ENCODE results near the gene PYM1.
A peak's percentile ranks its signal among the peaks of the same experiment; 100 is the strongest.

The PYM1 gene

DNA sequence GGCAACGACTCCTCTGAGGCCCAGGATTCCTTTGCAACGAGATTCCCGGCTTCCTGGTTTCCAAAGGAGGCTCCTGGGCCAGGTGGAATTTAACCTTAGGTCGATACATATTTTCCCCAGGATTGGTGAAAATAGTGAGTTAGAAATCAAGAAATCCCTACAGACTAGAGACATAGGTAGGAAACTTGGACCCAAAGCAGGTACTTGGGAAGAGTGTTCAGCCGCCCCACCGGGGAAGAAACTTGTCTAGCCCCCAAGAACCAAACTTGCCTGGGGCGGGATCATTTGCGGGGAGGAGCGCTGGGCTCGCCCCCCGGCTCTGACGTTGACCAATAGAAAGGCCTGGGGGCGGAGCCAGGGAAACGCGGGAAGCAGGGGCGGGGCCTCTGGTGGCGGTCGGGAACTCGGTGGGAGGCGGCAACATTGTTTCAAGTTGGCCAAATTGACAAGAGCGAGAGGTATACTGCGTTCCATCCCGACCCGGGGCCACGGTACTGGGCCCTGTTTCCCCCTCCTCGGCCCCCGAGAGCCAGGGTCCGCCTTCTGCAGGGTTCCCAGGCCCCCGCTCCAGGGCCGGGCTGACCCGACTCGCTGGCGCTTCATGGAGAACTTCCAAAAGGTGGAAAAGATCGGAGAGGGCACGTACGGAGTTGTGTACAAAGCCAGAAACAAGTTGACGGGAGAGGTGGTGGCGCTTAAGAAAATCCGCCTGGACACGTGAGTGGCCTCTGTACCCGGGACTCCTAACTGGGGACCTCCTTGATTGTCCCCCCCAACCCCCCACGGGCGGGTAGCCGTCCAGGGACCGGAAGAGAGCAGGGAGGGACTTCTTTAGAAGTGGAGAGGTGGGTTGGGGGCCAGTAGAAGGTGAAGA lies 39.0 kb upstream of the PYM1 start, which contains the start of gene CDK2:
TSS of gene CDK2 (plus strand) at position 423 of the 874 bp plus-strand sequence. CDS start at position 602, 179 bp downstream.
- TF ChIP-seq PAX5 (IDR thresholded peaks at IDR 0.05; ENCODE audit: insufficient read depth, low read length, severe bottlenecking) (no peak), POLR2A (IDR thresholded peaks at IDR 0.05; ENCODE audit: low read depth, low read length) (peak; percentile 70), POLR2AphosphoS5 (IDR thresholded peaks at IDR 0.05; ENCODE audit: low read depth, low read length) (peak; percentile 56; the same call in 1 of the 2 replicates)
- peak; percentile 73 for DNase-seq (ENCODE audit: insufficient read length, low spot score)
- FAIRE-seq = peak; percentile 26

DNA sequence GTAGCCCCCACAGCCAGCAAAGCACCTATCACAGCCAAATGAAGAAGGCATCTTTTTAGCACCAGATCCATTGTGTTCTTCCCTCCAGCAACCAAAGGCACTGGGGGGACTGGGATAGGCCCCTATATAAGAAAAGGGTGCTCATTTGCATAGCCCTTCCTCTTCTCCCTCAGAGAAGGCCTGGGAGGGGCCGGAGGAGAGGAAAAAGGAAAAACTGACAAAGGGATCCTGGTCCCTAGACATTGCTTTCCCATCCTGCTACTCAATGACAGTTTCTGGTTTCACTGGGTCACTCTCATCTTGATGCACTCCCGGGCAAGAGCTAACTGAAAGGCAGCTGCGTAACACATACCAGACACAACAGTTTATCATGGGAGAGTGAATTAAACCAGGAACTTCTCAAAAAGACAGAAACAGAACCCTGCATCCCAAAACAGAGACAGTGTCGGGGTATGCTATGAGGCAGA lies 38.3 kb upstream of the PYM1 start, which contains the start of gene PMEL:
TSS of gene PMEL (minus strand) at position 102 of the 467 bp plus-strand sequence. CDS start at position 71, 31 bp downstream.
- no peak for DNase-seq (ENCODE audit: insufficient read length, low spot score)
- peak; percentile 20 for FAIRE-seq
- TF ChIP-seq SPI1 (IDR thresholded peaks at IDR 0.05; ENCODE audit: low read depth, low read length) = no peak
- no peak for TF ChIP-seq TAF1 (IDR thresholded peaks at IDR 0.05; ENCODE audit: low read depth, low read length)
- no peak for TF ChIP-seq POU2F2 (IDR thresholded peaks at IDR 0.05; ENCODE audit: low read depth, low read length)
- TF ChIP-seq POLR2A (IDR thresholded peaks at IDR 0.05; ENCODE audit: low read depth, low read length) = no peak
- no peak for TF ChIP-seq PAX5 (IDR thresholded peaks at IDR 0.05; ENCODE audit: insufficient read depth, low read length, severe bottlenecking)
- TF ChIP-seq POLR2AphosphoS5 (IDR thresholded peaks at IDR 0.05; ENCODE audit: low read depth, low read length) = no peak

DNA sequence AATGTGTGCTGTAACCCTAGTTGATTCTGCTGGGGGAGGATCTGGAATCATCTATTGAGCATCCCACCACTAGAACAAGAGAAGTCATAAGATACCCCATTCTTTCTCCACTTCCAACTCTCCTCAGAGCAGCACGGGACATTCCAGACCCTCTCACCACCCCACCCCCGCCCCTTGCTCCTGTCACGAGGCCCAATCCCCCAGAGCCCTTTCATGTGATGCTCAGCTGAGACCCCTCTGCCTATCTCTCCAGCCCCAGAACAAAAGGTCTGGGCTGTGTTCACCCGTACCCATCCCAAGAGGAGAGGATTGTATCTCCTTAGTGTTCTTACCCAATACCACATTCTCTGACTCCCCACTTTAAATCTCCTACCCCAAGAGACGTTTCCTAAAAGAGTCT lies 37.5 kb upstream of the PYM1 start:
- TF ChIP-seq SPI1 (IDR thresholded peaks at IDR 0.05; ENCODE audit: low read depth, low read length) = no peak
- TF ChIP-seq POU2F2 (IDR thresholded peaks at IDR 0.05; ENCODE audit: low read depth, low read length) = no peak
- no peak for TF ChIP-seq PAX5 (IDR thresholded peaks at IDR 0.05; ENCODE audit: insufficient read depth, low read length, severe bottlenecking)
- no peak for TF ChIP-seq POLR2AphosphoS5 (IDR thresholded peaks at IDR 0.05; ENCODE audit: low read depth, low read length)
- no peak for TF ChIP-seq POLR2A (IDR thresholded peaks at IDR 0.05; ENCODE audit: low read depth, low read length)
- TF ChIP-seq TAF1 (IDR thresholded peaks at IDR 0.05; ENCODE audit: low read depth, low read length) = no peak
- DNase-seq (ENCODE audit: insufficient read length, low spot score) = no peak
- FAIRE-seq = no peak

DNA sequence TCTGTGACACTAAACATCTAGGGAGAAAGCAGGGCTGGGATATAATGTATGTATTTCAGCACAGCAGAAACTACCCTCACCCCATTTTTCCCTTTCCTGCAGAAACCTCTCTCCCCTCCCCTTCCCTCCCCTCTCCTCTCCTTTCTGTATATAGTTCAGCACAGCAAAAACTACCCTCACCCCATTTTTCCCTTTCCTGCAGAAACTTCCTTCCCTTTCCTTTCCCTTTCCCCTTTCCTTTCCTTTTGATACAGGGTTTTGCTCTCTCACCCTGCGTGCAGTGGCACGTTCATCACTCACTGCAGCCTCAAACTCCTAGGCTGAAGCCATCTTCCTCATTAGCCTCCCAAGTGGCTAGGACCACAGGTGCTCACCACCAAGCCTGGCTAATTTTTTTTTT lies 36.1 kb upstream of the PYM1 start:
- TF ChIP-seq POLR2A (IDR thresholded peaks at IDR 0.05; ENCODE audit: low read depth, low read length) = no peak
- TF ChIP-seq POU2F2 (IDR thresholded peaks at IDR 0.05; ENCODE audit: low read depth, low read length) = no peak
- FAIRE-seq (no peak), DNase-seq (ENCODE audit: insufficient read length, low spot score) (no peak)

DNA sequence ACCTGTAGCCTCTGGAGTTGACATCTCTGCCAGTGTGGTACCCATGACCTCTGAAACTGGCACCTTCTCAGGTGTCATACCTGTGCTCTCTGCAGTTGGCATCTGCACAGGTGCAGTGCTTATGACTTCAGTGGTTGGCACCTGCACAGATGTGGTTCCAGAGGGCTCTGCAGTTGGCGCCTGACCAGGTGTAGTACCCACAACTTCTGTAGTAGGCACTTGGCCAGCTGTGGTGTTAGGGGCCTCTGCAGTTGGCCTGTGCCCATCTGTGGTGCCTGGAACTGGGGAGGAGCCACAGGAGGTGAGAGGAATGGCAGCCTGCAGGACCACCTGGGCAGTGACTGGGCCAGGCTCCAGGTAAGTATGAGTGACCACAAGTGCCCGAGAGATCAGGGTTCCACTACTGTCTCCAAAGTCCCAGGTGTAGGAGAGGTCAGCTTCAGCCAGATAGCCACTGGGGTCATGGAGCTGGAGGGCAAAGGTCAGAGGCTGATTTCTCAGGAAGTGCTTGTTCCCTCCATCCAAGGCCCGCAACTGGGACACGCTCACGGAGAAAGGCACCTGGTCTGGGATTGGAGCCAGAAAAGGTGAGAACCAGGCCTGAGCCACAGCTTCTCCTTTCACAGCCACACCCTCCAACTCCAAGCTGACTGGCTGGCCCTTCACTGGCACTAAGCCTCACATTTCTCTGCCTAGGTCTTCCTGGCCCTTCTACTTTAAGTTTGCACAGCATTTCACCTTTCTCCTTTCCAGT lies 29.6 kb upstream of the PYM1 start:
- FAIRE-seq (no peak), DNase-seq (ENCODE audit: insufficient read length, low spot score) (no peak)
- TF ChIP-seq SPI1 (IDR thresholded peaks at IDR 0.05; ENCODE audit: low read depth, low read length) (no peak), POLR2A (IDR thresholded peaks at IDR 0.05; ENCODE audit: low read depth, low read length) (no peak), POLR2AphosphoS5 (IDR thresholded peaks at IDR 0.05; ENCODE audit: low read depth, low read length) (no peak)

DNA sequence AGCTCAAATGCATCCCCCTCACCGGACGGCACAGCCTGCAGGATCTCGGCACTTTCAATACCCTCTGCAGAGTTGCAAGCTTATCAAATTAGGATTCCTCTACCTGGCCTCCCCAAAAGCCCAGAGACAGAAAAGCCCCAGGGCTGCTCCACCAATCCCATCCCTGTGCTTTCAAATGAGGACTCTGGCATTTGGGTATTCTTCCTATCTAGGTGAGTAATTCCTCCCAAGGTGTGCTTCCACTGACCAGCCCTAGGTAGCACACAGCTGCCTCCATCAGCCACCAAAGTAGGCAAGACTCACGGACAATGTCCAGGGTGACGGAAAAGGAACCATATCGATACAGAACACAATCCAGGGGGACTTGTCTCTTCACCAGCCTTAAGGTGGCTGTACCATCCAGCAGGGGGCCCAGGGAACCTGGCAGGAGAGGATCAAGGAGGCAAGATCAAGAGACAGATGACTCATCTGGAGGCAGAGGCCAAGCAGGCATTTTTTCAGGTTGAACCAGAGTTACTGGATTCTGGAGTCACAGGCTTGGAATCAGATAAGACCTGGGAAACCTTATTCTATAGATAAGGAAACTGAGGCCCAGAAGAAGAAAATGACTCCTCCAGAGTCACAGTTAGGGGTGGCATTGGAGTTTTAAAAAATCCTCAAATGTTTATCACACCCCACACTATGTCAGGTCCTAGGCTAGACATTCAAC lies 28.3 kb upstream of the PYM1 start:
- FAIRE-seq = no peak
- DNase-seq (ENCODE audit: insufficient read length, low spot score) = no peak
- no peak for TF ChIP-seq PAX5 (IDR thresholded peaks at IDR 0.05; ENCODE audit: insufficient read depth, low read length, severe bottlenecking)
- no peak for TF ChIP-seq POLR2A (IDR thresholded peaks at IDR 0.05; ENCODE audit: low read depth, low read length)
- TF ChIP-seq POLR2AphosphoS5 (IDR thresholded peaks at IDR 0.05; ENCODE audit: low read depth, low read length) = no peak
- TF ChIP-seq POU2F2 (IDR thresholded peaks at IDR 0.05; ENCODE audit: low read depth, low read length) = no peak
- TF ChIP-seq TAF1 (IDR thresholded peaks at IDR 0.05; ENCODE audit: low read depth, low read length) = no peak
- no peak for TF ChIP-seq SPI1 (IDR thresholded peaks at IDR 0.05; ENCODE audit: low read depth, low read length)

DNA sequence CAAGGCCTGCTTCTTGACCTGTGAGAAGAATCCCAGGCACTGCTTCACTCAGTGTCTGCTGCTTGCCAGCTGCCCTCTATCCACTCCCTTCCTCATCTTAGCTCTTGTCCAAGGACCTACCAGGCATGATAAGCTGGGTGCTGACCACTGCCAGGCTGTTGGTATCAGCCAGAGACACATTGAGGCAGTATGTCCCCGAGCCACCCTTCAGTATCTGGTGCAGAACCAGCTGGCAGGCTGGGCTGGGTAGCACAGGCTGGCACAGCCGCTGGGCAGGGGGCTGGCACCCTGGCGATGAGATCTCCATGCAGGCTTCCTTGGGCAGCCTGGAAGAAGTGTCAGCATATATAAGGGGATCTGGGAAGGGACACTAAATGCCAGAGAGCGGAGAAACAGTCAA lies 27.6 kb upstream of the PYM1 start:
- TF ChIP-seq POLR2AphosphoS5 (IDR thresholded peaks at IDR 0.05; ENCODE audit: low read depth, low read length) (no peak), TAF1 (IDR thresholded peaks at IDR 0.05; ENCODE audit: low read depth, low read length) (no peak), POLR2A (IDR thresholded peaks at IDR 0.05; ENCODE audit: low read depth, low read length) (no peak), POU2F2 (IDR thresholded peaks at IDR 0.05; ENCODE audit: low read depth, low read length) (no peak), SPI1 (IDR thresholded peaks at IDR 0.05; ENCODE audit: low read depth, low read length) (no peak), PAX5 (IDR thresholded peaks at IDR 0.05; ENCODE audit: insufficient read depth, low read length, severe bottlenecking) (no peak)
- FAIRE-seq = no peak

DNA sequence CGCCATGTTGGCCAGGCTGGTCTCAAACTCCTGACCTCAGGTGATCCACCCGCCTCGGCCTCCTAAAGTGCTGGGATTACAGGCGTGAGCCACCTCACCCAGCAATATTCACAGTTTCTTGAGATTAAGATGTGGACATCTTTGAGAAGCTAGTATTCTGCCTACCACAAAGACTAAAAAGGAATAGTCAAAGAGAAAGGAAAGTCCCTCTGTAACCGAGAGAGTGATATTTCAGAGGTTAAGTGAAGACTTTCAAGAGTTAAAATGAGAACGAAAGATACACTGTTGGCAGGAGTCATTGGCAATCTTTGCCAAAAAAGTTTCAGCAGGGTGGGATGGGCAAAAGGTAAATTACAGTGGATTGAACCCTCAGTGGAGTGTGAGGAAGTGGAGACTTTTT lies 18.9 kb upstream of the PYM1 start:
- DNase-seq (ENCODE audit: insufficient read length, low spot score) (no peak), FAIRE-seq (no peak)
- TF ChIP-seq TAF1 (IDR thresholded peaks at IDR 0.05; ENCODE audit: low read depth, low read length) (no peak), PAX5 (IDR thresholded peaks at IDR 0.05; ENCODE audit: insufficient read depth, low read length, severe bottlenecking) (no peak), POLR2AphosphoS5 (IDR thresholded peaks at IDR 0.05; ENCODE audit: low read depth, low read length) (no peak)

More for the DNA sequence above, 27.6 kb upstream of the PYM1 start:
- DNase-seq (ENCODE audit: insufficient read length, low spot score) = no peak

DNA sequence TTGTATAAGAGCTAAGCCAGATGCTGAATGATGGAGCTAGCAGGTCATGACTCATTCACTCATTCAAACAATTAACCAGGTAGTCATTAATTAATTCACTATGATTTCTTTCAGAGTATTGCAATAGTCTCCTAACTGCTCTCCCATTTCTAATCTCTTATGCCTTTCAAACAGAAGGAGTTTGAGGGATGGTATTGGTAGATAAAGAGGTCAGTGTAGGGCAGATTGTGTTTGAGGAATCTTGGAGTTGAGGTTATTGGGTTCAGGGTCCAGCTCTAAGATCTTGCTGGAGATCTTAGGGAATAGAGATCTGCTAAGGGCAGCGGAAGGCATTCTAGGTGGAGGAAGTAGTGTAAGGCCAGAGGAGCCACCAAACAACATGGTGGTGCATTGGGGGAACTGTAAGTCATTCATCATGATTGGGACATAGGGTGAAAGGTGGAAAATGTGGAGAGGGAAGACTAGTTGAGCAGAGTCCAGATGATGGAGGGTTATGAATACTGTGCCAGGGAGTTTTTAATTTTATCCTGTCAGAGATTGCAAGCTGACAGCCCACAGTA lies 15.0 kb upstream of the PYM1 start:
- TF ChIP-seq POLR2A (IDR thresholded peaks at IDR 0.05; ENCODE audit: low read depth, low read length) (no peak), TAF1 (IDR thresholded peaks at IDR 0.05; ENCODE audit: low read depth, low read length) (no peak), SPI1 (IDR thresholded peaks at IDR 0.05; ENCODE audit: low read depth, low read length) (no peak), POU2F2 (IDR thresholded peaks at IDR 0.05; ENCODE audit: low read depth, low read length) (no peak), PAX5 (IDR thresholded peaks at IDR 0.05; ENCODE audit: insufficient read depth, low read length, severe bottlenecking) (no peak), POLR2AphosphoS5 (IDR thresholded peaks at IDR 0.05; ENCODE audit: low read depth, low read length) (no peak)
- no peak for FAIRE-seq
- no peak for DNase-seq (ENCODE audit: insufficient read length, low spot score)

Measured in GM12891 (cell line).